Adrenal gland (tissue), 5 donors: ENCODE results near the gene CDX2.

Source experiments
- POLR2A ChIP-seq, 2 donors: fragments of 450-650 bp; IDR thresholded peaks; one replicate each; pipeline ENCODE4 v1.6.1; 2017; ENCODE audit warnings: antibody characterized with exemption in 2 of 2, mild to moderate bottlenecking in 2 of 2, moderate library complexity in 1 of 2
- TF ChIP-seq, protein P1 (sequence below), 6 experiments: fragments of 450-650 bp in 4 of 6; fragments of 200-600 bp in 2 of 6; sonication (generic) in 1 of 6; IDR thresholded peaks; 1 replicate in 5 of 6; 2 replicates in 1 of 6; pipeline versions ENCODE4 v1.5.1 to v1.8.0; 2016 to 2021; ENCODE audit warnings: antibody characterized with exemption in 6 of 6, mild to moderate bottlenecking in 2 of 6, moderate library complexity in 1 of 6
- donor health status: DM: no; HTN: no; CAD: no.

DNA sequence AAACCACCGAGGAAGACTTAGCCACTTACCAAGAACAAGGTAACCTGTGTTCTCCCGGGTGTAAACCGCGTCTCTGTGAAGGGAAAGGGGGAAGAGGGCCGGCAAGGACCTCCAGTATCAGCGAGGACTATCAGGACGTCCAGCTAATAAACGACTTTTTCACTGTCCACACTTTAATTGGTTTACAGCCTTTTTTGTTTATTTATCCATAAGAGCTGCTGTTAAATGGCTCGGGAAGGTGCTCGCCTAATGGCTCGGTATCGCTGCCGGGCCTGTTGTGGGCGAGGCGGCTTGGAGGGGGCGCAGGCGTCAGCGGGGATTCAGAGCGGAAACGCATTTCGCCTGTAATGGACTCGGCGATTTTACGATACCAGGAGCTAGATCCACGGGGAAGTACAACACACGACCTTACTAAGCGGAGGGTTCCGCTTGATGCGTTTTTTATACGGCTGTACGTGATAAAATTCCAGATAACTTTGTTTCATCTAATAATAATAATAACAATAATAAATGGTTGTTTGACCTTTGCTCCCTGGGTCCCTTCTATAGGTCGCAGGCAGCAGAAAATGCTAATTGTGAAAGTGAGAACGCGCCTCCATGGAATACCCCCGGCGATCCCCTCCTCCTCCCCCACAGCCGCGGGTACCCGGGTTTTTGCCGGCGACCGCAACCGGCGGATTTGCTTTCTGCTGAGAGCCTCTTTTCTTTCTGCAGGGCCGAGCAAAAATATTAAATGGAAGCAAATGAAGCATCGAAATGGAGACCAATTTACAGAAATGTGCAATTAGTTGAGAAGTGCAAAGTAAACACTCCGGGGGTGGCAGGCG lies 51.8 kb downstream of the CDX2 start:
- TF ChIP-seq POLR2A (IDR thresholded peaks at IDR 0.05) = no peak
- TF ChIP-seq, protein P1, sequence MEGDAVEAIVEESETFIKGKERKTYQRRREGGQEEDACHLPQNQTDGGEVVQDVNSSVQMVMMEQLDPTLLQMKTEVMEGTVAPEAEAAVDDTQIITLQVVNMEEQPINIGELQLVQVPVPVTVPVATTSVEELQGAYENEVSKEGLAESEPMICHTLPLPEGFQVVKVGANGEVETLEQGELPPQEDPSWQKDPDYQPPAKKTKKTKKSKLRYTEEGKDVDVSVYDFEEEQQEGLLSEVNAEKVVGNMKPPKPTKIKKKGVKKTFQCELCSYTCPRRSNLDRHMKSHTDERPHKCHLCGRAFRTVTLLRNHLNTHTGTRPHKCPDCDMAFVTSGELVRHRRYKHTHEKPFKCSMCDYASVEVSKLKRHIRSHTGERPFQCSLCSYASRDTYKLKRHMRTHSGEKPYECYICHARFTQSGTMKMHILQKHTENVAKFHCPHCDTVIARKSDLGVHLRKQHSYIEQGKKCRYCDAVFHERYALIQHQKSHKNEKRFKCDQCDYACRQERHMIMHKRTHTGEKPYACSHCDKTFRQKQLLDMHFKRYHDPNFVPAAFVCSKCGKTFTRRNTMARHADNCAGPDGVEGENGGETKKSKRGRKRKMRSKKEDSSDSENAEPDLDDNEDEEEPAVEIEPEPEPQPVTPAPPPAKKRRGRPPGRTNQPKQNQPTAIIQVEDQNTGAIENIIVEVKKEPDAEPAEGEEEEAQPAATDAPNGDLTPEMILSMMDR (IDR thresholded peaks at IDR 0.05) = no peak
